GM18861 (cell line): ENCODE measurements around the gene FAM237A.

ENCODE experiments used
- ATAC-seq: cut with Tn5 transposase; IDR thresholded peaks from one replicate; pipeline ENCODE4 v1.9.1; 2021; ENCODE audit not compliant: unreplicated experiment

The FAM237A gene

GRCh38 chr2:206642075-206643025 lies at the start of gene FAM237A:
TSS of gene FAM237A (plus strand) at chr2:206642487. CDS start at chr2:206644237, 1,750 bp downstream.
- ATAC-seq, result no peak

DNA sequence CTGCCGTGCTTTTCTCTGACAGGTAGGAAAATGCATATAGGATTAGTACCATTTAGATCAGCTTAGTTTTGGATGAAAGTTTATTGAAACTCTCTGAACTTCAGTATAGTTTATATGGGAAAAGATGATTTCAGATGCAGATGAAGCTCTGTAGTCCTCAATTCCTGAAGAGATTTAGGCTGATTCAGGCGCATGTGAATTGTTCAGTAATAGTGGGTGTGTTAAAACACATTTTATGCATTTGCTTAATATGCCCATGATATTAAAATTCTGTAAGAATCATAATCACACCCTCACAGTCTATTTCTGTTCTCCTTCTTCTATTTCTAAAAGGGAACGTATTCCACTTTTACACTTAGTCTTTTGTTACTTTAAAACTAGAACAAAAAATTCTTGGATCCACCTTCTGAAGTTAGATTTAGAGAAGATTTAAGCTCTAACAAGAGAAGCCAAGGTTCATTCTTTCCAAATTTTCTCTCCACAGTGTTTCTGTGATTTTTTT lies 44.5 kb upstream of the FAM237A start:
- no peak for ATAC-seq

DNA sequence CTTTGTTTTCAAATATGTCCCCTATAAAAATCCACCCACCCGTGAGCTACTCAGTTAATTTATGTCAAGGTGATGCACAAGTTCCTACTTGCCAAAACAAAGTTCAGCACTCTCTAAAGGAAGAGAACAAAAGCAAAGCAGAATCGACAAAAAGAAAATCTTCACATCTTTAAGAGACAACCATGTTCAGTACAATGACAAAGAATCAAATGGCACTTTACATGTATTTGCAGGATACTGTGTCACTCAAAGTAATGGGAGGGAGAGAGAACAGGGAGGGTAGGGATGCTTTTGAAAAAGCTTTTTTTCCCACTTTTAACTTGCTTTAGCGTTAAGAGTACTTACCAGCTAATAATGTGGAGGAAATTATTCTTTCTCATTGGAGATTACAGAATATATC lies 39.0 kb upstream of the FAM237A start:
- ATAC-seq, result no peak

- no peak for ATAC-seq
Observed at GRCh38 chr2:206610451-206610850, 31.8 kb upstream of the FAM237A start.

- ATAC-seq, result no peak
Observed at GRCh38 chr2:206611191-206611590, 31.1 kb upstream of the FAM237A start.

GRCh38 chr2:206611736-206612135 lies 30.6 kb upstream of the FAM237A start:
- no peak for ATAC-seq

- no peak for ATAC-seq
Observed at GRCh38 chr2:206614811-206615210, 27.5 kb upstream of the FAM237A start.

DNA sequence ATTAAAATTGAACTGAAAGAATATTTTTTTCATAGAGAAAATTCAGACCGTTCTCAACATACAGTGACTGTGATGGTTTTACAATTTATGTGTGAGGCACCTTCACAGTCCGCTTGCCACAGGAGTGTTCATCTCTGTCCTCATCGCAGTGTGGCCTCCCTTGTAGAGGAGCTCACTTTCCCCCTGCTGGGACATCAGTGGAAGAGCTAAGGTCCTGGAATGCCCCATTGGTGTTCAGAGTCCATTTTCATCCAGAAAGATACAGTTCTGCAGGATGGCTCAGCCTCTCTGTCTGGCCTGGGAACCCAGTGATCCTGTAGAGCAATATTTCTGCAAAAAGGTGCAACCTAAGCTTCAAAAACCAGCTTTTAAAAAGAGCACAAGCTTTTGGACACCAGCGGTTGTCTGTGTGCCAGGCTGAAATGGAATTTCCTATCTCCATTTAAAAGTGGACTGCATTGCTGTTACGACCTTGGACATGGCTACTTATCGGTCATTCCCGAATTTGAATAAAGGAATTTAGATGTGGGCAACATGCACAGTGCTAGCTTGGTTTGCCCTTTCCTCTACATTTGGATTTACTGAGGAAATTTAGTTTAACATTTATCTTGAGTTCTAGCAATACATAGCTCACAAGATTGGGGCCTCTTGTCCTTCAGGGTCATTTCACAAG lies 26.7 kb upstream of the FAM237A start:
- no peak for ATAC-seq

DNA sequence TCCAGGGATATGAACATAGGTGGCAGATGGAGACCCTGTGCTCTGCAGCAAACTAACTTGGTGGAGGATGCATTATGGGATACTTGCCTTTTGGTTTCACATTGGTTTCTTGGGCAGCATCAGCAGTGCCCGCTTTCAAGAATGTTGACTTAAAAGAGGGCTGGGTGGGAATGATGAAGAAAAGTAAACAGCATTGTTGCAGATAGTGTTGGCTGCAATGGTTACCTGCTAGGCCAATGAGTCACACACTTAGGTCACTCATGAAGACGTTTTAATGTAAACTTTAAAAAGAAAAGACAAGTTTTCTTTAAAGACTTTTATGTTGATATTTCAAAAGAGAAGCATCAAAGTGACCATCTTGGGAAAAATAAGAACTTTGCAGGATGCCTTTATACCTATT lies 26.1 kb upstream of the FAM237A start:
- ATAC-seq, result no peak

- ATAC-seq, result no peak
Observed at GRCh38 chr2:206619011-206619410, 23.3 kb upstream of the FAM237A start.

GRCh38 chr2:206626108-206626507 lies 16.2 kb upstream of the FAM237A start:
- no peak for ATAC-seq

GRCh38 chr2:206627632-206628031 lies 14.7 kb upstream of the FAM237A start:
- no peak for ATAC-seq

- ATAC-seq, result no peak
Observed at GRCh38 chr2:206631340-206631739, 10.9 kb upstream of the FAM237A start.

DNA sequence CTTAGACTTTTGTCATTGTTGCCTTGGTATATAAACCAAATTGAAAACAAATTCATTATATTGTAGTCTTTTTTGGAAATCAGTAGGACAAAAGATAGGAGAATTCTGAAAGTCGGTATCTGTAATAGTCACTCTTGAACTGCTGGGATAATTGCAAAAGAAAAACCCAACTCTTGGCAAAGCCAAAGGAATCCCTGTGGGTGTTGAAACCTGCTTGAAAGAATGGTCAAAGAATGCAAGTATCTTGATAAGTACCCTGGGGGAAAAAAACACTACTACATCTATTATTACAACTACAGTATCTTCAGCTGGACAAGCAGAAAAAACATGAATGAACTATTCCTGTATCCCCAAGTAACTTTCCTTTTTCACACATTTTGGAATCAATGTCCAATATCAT lies 7.3 kb upstream of the FAM237A start:
- ATAC-seq, result no peak

DNA sequence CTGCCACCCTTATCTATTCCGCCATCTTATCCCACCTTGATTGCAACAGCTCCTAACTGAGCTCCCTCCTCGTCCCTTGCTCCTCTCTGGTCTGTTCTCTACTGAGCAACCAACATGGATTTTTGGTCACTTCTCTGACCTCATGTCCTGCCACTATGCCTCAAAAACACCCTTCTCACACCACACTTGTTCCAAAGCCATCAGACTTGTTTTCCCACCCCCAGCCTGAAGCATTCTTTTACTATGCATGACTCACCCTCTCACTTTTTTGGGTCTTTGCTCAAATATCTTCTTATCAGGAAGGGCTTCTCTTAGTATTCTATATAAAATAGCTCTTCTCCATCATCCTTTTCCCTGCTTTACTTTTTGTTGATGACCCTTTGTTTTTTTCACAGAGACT lies 2.7 kb upstream of the FAM237A start:
- ATAC-seq, result no peak

- ATAC-seq, result no peak
Observed at GRCh38 chr2:206641226-206641625, 1.1 kb upstream of the FAM237A start.

DNA sequence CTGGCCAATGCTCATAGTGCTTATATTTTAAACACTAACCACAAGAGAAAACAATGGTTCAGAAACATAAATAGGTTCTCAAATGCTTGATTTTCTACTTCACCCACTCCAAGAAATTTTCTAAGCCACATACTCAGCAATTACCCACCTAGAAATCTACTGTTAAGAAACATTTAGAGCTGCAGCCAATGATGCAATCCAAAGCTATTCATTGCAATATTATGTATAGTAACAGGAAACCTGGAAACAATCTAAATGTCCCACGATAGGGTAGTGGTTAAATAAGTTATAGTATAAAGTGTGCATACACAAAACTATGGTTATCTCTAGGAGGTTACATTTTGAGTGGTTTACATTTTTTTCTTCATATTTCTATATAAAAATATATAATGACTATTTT lies 5.7 kb downstream of the FAM237A start:
- no peak for ATAC-seq

- ATAC-seq, result no peak
Observed at GRCh38 chr2:206657087-206657486, 14.8 kb downstream of the FAM237A start.

DNA sequence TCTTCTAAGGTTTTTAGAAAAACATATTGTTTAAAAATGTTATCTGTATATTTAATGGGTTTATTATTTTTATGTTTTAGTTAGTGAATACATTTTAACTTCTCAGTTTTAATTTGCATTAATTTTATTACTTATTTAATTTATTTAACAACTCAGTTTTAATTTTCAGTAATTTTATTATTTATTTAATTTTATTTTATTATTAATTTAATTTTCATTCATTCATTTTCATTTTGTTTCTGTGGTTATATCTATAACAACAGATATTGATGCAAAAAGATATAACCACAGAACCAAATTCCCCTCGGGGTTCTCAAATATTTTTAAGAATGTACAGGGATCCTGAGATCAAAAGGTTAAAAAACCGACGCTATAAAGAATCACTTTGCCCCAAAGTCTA lies 23.0 kb downstream of the FAM237A start:
- ATAC-seq, result no peak

DNA sequence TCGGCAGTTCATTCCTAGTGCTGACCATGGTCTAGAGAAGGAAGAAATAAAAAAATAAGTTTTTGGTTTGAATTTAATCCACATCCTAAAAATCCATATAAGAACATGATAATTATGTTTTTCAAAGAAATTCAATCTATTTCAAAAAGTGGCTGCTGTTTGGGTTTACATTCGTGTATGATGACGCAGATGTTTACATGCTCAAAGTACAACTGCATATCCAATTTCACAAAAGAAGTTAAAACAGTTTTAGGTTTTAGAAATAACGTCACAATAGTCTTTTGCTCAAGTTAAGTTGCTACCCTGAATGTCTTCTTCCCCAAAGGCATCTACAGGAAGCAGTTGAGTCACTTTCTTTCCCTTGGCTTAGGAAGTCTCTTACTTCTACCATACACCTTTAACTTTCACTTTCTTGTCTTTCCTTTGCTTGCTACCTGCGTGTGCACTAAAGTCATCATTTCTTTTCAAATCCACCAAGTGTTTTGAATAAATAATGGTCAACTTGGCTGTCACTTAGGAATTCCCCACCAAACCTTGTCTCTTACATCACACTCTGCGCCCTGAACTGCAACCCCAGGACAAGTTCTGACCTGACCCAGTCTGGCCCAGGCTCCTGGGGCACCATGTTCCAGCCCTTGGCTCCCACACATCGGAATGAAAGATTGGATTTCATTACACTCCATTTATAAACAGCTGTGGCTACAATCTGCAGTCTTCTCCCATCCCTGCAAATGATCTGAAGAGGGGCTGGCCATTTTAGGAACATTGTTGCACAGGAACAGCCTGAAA lies 28.4 kb downstream of the FAM237A start:
- ATAC-seq, result no peak

- no peak for ATAC-seq
Observed at GRCh38 chr2:206683546-206683945, 41.3 kb downstream of the FAM237A start.
